OCI-LY7 (cell line): ENCODE data around the gene MRPL53. TPM values are rescaled to one million over a fixed set of nuclear protein-coding genes. Genes with fewer than 3 reads are reported as not detected.

Experiments
- BruUV-seq: library from RNA; stranded (reverse); fragments of 400-500 nt; replicated peaks from 2 replicates; lab custom pipeline; 2021; lab: Mats Ljungman, UMichigan
- CTCF ChIA-PET: fragments of 300-600 bp; sonication (Branson Sonifier 250); formaldehyde crosslinking; loops from one replicate; lab custom pipeline; 2022; ENCODE audit warnings: antibody characterized with exemption; ENCODE audit not compliant: unreplicated experiment; lab: Charles Lee
- POLR2A ChIA-PET: fragments of 300-600 bp; sonication (Branson Sonifier 250); formaldehyde crosslinking; loops from one replicate; lab custom pipeline; 2022; ENCODE audit warnings: antibody characterized with exemption; lab: Charles Lee
- DNase-seq: peaks from one replicate; pipeline ENCODE4 v3.0.0-alpha.2; 2015; ENCODE audit warnings: low spot score
- H2AFZ ChIP-seq: fragments of 200-600 bp; sonication (generic), shearing (Covaris generic); 2 replicates; pipeline ENCODE4 v1.6.1; 2014; ENCODE audit warnings: mild to moderate bottlenecking, antibody characterized with exemption, low read length, moderate library complexity
- H3K27ac ChIP-seq: fragments of 200-600 bp; sonication (generic); 2 replicates; pipeline ENCODE4 v1.5.1; 2014; ENCODE audit warnings: mixed run types, low read depth, mild to moderate bottlenecking, moderate library complexity, low read length, inconsistent platforms; ENCODE audit not compliant: poor library complexity, severe bottlenecking
- H3K36me3 ChIP-seq: fragments of 200-600 bp; sonication (generic); 2 replicates; pipeline ENCODE4 v1.6.1; 2014; ENCODE audit warnings: mild to moderate bottlenecking, antibody characterized with exemption, low read length, moderate library complexity, mixed read lengths; ENCODE audit not compliant: insufficient read depth
- H3K4me1 ChIP-seq: fragments of 200-600 bp; sonication (generic); 2 replicates; pipeline ENCODE4 v1.5.1; 2014; ENCODE audit warnings: mild to moderate bottlenecking, low read length; ENCODE audit not compliant: insufficient read depth, poor library complexity, severe bottlenecking
- H3K4me2 ChIP-seq: fragments of 200-600 bp; sonication (generic); 2 replicates; pipeline ENCODE4 v1.6.1; 2014; ENCODE audit warnings: mild to moderate bottlenecking, low read length
- H3K4me3 ChIP-seq: fragments of 200-600 bp; sonication (generic); 2 replicates; pipeline ENCODE4 v1.5.1; 2014; ENCODE audit warnings: mild to moderate bottlenecking, low read depth, low read length; ENCODE audit not compliant: poor library complexity, severe bottlenecking
- H3K79me2 ChIP-seq: fragments of 200-600 bp; sonication (generic); 2 replicates; pipeline ENCODE4 v1.6.1; 2016; ENCODE audit warnings: low read depth, mild to moderate bottlenecking, low read length, moderate library complexity, mixed read lengths; ENCODE audit not compliant: insufficient read depth
- H3K9me2 ChIP-seq: fragments of 200-600 bp; sonication (generic); 2 replicates; pipeline ENCODE4 v1.6.1; 2016; ENCODE audit warnings: mild to moderate bottlenecking, low read length, mixed read lengths; ENCODE audit not compliant: insufficient read depth
- H3K9me3 ChIP-seq: fragments of 200-600 bp; sonication (generic); 2 replicates; pipeline ENCODE4 v1.6.1; 2014; ENCODE audit warnings: mild to moderate bottlenecking, mixed run types, low read length, mixed read lengths
- H4K20me1 ChIP-seq: fragments of 200-600 bp; sonication (generic); 2 replicates; pipeline ENCODE4 v1.6.1; 2014; ENCODE audit warnings: mild to moderate bottlenecking, antibody characterized with exemption, low read length, moderate library complexity, mixed read lengths; ENCODE audit not compliant: insufficient read depth
- CTCF ChIP-seq: fragments of 200-600 bp; sonication (generic); conservative IDR thresholded peaks from 2 replicates; pipeline ENCODE4 v1.5.1; 2014; ENCODE audit warnings: mild to moderate bottlenecking, antibody characterized with exemption, low read length, moderate library complexity, mixed read lengths
- EZH2phosphoT487 ChIP-seq: fragments of 200-600 bp; sonication (generic); IDR thresholded peaks from 2 replicates; pipeline ENCODE4 v1.6.1; 2018; ENCODE audit warnings: low read depth, borderline replicate concordance, mild to moderate bottlenecking, mixed run types, antibody characterized with exemption, low read length, moderate library complexity, mixed read lengths
- intact Hi-C: fragments of 100-400 bp; cut with micrococcal nuclease; formaldehyde crosslinking; loops from one replicate; pipeline ENCODE4 v1.10.0; 2022; ENCODE audit not compliant: unreplicated experiment
- total RNA-seq, 2 experiments: library from RNA; depleted of rRNA in 1 of 2; stranded (reverse); fragments of >200 nt in 1 of 2; shearing (Covaris generic) in 1 of 2; gene quantifications; 2 replicates each; pipeline ENCODE4 v1.2.3, GENCODE V29; 2014 to 2022

MRPL53 gene
- total RNA-seq, 2 experiments from 2014 or later: 85.7 to 102 TPM

DNA sequence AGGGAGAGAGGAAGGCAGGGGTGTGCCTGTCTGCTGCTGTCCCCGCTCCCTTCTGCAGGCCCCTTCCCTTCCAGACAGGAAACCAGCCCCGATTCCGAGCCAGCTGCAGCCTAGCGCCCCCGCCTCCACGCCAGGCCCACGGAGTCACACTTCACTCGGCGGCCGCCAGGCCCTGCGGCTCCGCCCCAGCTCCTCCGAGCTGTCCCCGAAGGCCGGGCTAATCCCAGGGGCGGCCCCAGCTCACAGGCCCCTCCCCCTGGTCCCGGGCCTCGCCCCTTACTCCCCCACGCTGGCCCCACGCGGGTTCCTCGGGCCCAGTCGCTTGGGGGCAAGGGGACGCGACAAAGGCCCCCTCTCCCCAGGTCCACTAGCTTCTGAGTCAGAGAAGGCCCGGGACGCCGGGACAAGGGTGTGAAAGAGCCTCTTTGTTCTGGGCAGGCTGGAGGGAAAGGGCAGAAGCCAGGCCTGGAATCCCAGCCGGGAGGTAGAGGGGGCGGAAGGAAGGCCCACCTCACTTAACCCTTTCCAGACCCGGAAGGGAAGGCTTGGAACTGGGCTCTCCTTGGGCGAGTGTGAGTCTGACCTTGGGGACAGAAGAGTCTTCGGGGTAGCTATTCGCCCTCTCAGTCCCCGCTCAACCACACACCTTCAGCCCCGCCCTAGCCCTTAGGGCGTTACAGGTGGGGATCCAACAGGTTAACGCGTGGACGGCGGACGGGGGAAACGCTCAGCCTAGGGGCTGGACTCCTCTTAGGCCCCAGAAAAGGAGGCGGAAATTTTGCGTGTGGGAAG lies 31.9 kb downstream of the MRPL53 start:
- CTCF ChIA-PET: interaction anchor here (0.5 kb wide), 1 partner anchor 18 kb away, joined by 3 read pairs; the partner anchor contains the start of gene WBP1
- H3K4me2 ChIP-seq: peak overlapping the region; percentile 50
- POLR2A ChIA-PET: interaction anchor here (0.9 to 2.3 kb wide), 3 partner anchors 9 to 16 kb away, joined by 4 to 17 read pairs (median 13); partner anchors contain the start of gene INO80B
- H3K9me2 ChIP-seq: no peaks in the 10 kb centered on the region
- H3K27ac ChIP-seq: no peak overlapping the region
- no peaks in the 10 kb centered on the region for H4K20me1 ChIP-seq
- BruUV-seq: no TSS peak
- peak overlapping the region; percentile 33 for H3K4me3 ChIP-seq
- peaks cover 34% of the 10 kb centered on the region for H3K4me1 ChIP-seq
- TF ChIP-seq CTCF: no peak
- no peak for TF ChIP-seq EZH2phosphoT487
- no peaks in the 10 kb centered on the region for H3K9me3 ChIP-seq
- no peaks in the 10 kb centered on the region for H3K79me2 ChIP-seq
- intact Hi-C loops: no loop called here
- peak overlapping the region; percentile 59; the same call in 1 of the 2 replicates for H2AFZ ChIP-seq
- DNase-seq: peak; percentile 58
- H3K36me3 ChIP-seq: no peaks in the 10 kb centered on the region

- Histone ChIP-seq H3K9me2 (no peaks in the 10 kb centered on the region), H3K79me2 (no peaks in the 10 kb centered on the region), H3K27ac (no peak overlapping the region), H3K4me3 (peak overlapping the region; percentile 33), H3K36me3 (no peaks in the 10 kb centered on the region), H4K20me1 (no peaks in the 10 kb centered on the region), H3K4me1 (peaks cover 34% of the 10 kb centered on the region), H3K4me2 (peak overlapping the region; percentile 50), H3K9me3 (no peaks in the 10 kb centered on the region), H2AFZ (peak overlapping the region; percentile 59; the same call in 1 of the 2 replicates)
- DNase-seq: no peak
- intact Hi-C loops: no loop called here
- no peak for TF ChIP-seq CTCF
- no peak for TF ChIP-seq EZH2phosphoT487
- CTCF ChIA-PET: no interaction called here
- POLR2A ChIA-PET: interaction anchor here (0.9 to 2.3 kb wide), 3 partner anchors 8 to 16 kb away, joined by 4 to 17 read pairs (median 13); partner anchors contain the start of gene INO80B
- BruUV-seq: no TSS peak
Observed at GRCh38 chr2:74439803-74440377, 32.6 kb downstream of the MRPL53 start.
